HepG2 (cell line): ENCODE measurements around the gene TRIM7. TPM values are rescaled to one million over a fixed set of nuclear protein-coding genes. Genes with fewer than 3 reads are reported as not detected.
A peak's percentile ranks its signal among the peaks of the same experiment; 100 is the strongest.

Experiments used
- CHD4 ChIP-seq: fragments of 200-600 bp; sonication (generic); IDR thresholded peaks from 2 replicates; pipeline ENCODE4 v1.7.0; 2017; ENCODE audit warnings: mild to moderate bottlenecking, low read length, borderline replicate concordance
- ELF4 ChIP-seq: sonication (generic); formaldehyde crosslinking; IDR thresholded peaks from 2 replicates; pipeline ENCODE4 v1.5.0; 2020; ENCODE audit warnings: missing genetic modification reagents, mild to moderate bottlenecking, moderate library complexity, borderline replicate concordance
- FIP1L1 ChIP-seq: fragments of 200-400 bp; formaldehyde crosslinking; IDR thresholded peaks from 2 replicates; pipeline ENCODE4 v1.6.1; 2018; ENCODE audit warnings: low read depth, mild to moderate bottlenecking, low read length, moderate library complexity, borderline replicate concordance; ENCODE audit not compliant: insufficient read depth
- GTF3A ChIP-seq: sonication (generic); formaldehyde crosslinking; conservative IDR thresholded peaks from 2 replicates; pipeline ENCODE4 v1.4.0; 2020; ENCODE audit warnings: mild to moderate bottlenecking, missing genetic modification reagents
- KDM6A ChIP-seq: IDR thresholded peaks from 2 replicates; pipeline ENCODE4 v1.6.1; 2016; ENCODE audit warnings: low read depth
- KLF11 ChIP-seq: IDR thresholded peaks from 2 replicates; pipeline ENCODE4 v1.6.1; 2016; ENCODE audit warnings: missing compliant biosample characterization
- MED1 ChIP-seq: sonication (generic); formaldehyde crosslinking; IDR thresholded peaks from 2 replicates; pipeline ENCODE4 v1.4.0; 2020; ENCODE audit warnings: missing genetic modification reagents
- NFYB ChIP-seq: sonication (generic); formaldehyde crosslinking; IDR thresholded peaks from 2 replicates; pipeline ENCODE4 v1.4.0; 2020; ENCODE audit warnings: missing genetic modification reagents
- NR2C2 ChIP-seq: sonication (generic); formaldehyde crosslinking; IDR thresholded peaks from 2 replicates; pipeline ENCODE4 v1.4.0; 2020; ENCODE audit warnings: missing genetic modification reagents, mild to moderate bottlenecking, moderate library complexity, borderline replicate concordance
- PLRG1 ChIP-seq: fragments of 450-650 bp; conservative IDR thresholded peaks from 2 replicates; pipeline ENCODE4 v1.6.1; 2016
- POLR2G ChIP-seq: fragments of 200-400 bp; formaldehyde crosslinking; IDR thresholded peaks from 2 replicates; pipeline ENCODE4 v1.6.1; 2018; ENCODE audit warnings: mild to moderate bottlenecking, low read depth, low read length, moderate library complexity
- SMC3 ChIP-seq: IDR thresholded peaks from 2 replicates; pipeline ENCODE4 v1.6.1; 2011; ENCODE audit warnings: low read length, improper control_type of control experiment
- SNRNP70 ChIP-seq: fragments of 200-400 bp; formaldehyde crosslinking; IDR thresholded peaks from 2 replicates; pipeline ENCODE4 v1.6.1; 2017; ENCODE audit warnings: mild to moderate bottlenecking, low read depth, low read length, moderate library complexity
- SP5 ChIP-seq: IDR thresholded peaks from 2 replicates; pipeline ENCODE4 v1.6.1; 2016; ENCODE audit warnings: low read depth, borderline replicate concordance
- TCF7L2 ChIP-seq: IDR thresholded peaks from 2 replicates; pipeline ENCODE4 v1.6.1; 2011; ENCODE audit warnings: mild to moderate bottlenecking, low read depth, low read length, moderate library complexity
- THRA ChIP-seq: sonication (generic); formaldehyde crosslinking; IDR thresholded peaks from 2 replicates; pipeline ENCODE4 v1.4.0; 2020; ENCODE audit warnings: missing genetic modification reagents, borderline replicate concordance
- TIGD3 ChIP-seq: sonication (generic); formaldehyde crosslinking; IDR thresholded peaks from 2 replicates; pipeline ENCODE4 v1.5.1; 2020; ENCODE audit warnings: mild to moderate bottlenecking, missing genetic modification reagents, borderline replicate concordance
- ZBTB37 ChIP-seq: sonication (generic); formaldehyde crosslinking; IDR thresholded peaks from 2 replicates; pipeline ENCODE4 v1.4.0; 2020; ENCODE audit warnings: mild to moderate bottlenecking, missing genetic modification reagents
- ZNF10 ChIP-seq: sonication (generic); formaldehyde crosslinking; IDR thresholded peaks from 2 replicates; pipeline ENCODE4 v1.4.0; 2020; ENCODE audit warnings: mild to moderate bottlenecking, low read depth, missing genetic modification reagents, borderline replicate concordance
- ZNF234 ChIP-seq: sonication (generic); formaldehyde crosslinking; conservative IDR thresholded peaks from 2 replicates; pipeline ENCODE4 v1.5.1; 2020; ENCODE audit warnings: mild to moderate bottlenecking, missing genetic modification reagents
- ZNF362 ChIP-seq: sonication (generic); formaldehyde crosslinking; IDR thresholded peaks from 2 replicates; pipeline ENCODE4 v1.4.0; 2020; ENCODE audit warnings: missing genetic modification reagents, mild to moderate bottlenecking, borderline replicate concordance
- ZNF549 ChIP-seq: sonication (generic); formaldehyde crosslinking; IDR thresholded peaks from 2 replicates; pipeline ENCODE4 v1.5.0; 2020; ENCODE audit warnings: missing genetic modification reagents
- ZNF552 ChIP-seq: sonication (generic); formaldehyde crosslinking; IDR thresholded peaks from 2 replicates; pipeline ENCODE4 v1.9.0; 2022; ENCODE audit warnings: missing genetic modification reagents, mild to moderate bottlenecking, borderline replicate concordance
- ZNF562 ChIP-seq: sonication (generic); formaldehyde crosslinking; IDR thresholded peaks from 2 replicates; pipeline ENCODE4 v1.8.0; 2022; ENCODE audit warnings: missing genetic modification reagents, borderline replicate concordance
- ZNF563 ChIP-seq: sonication (generic); formaldehyde crosslinking; IDR thresholded peaks from 2 replicates; pipeline ENCODE4 v1.8.0; 2022; ENCODE audit warnings: mild to moderate bottlenecking, moderate library complexity, missing genetic modification reagents
- ZNF782 ChIP-seq: sonication (generic); formaldehyde crosslinking; IDR thresholded peaks from 2 replicates; pipeline ENCODE4 v1.4.0; 2020; ENCODE audit warnings: missing genetic modification reagents, mild to moderate bottlenecking, borderline replicate concordance
- polyA plus RNA-seq, 8 experiments: library from polyadenylated mRNA; depleted of rRNA in 3 of 8; stranded (reverse) in 7 of 8; unstranded in 1 of 8; fragments of >200 nt; fragmentation: Illumina TruSeq in 4 of 8; extraction: Trizol in 4 of 8; gene quantifications; 2 replicates each; pipeline versions ENCODE4 v1.2.1 to v1.2.3, GENCODE V29; 2011 to 2016; ENCODE audit warnings: low read depth in 4 of 8, missing spikeins in 1 of 8, mixed read lengths in 1 of 8; ENCODE audit not compliant: insufficient read depth in 1 of 8
- total RNA-seq, 5 experiments: library from RNA; depleted of rRNA; stranded (reverse); fragments of >200 nt; fragmentation: Illumina TruSeq; extraction: Trizol; gene quantifications; 2 replicates each; pipeline ENCODE4 v1.2.3, GENCODE V29; 2016; ENCODE audit warnings: low read depth in 1 of 5

The TRIM7 gene
- total and polyA plus RNA-seq, 2 of the 13 experiments (the other 11 are each of a cell fraction or from before 2014, with no cell fraction given), result 0.13 TPM; not detected in 1

GRCh38 chr5:181223058-181223728 is 18.2 kb upstream of the TRIM7 start, which contains the start of gene TRIM41 (continued):
- TF ChIP-seq ZBTB37 (CRISPR knock-in tag) (0 out of 2 replicates have a peak, but pooled peaks have one; percentile 37), PLRG1 (no peak), KDM6A (CRISPR knock-in tag) (peak; percentile 43; the same call in 1 of the 2 replicates), NR2C2 (peak; percentile 96), ZNF552 (CRISPR knock-in tag) (peak; percentile 48; the same call in 1 of the 2 replicates), POLR2G (peak; percentile 97), ZNF234 (CRISPR knock-in tag) (no peak), TCF7L2 (no peak), SNRNP70 (no peak), ZNF549 (no peak), SMC3 (no peak), SP5 (peak; percentile 44), KLF11 (no peak), ZNF782 (peak; percentile 36; the same call in 1 of the 2 replicates), TIGD3 (CRISPR knock-in tag) (no peak), ZNF562 (CRISPR knock-in tag) (no peak), ZNF10 (CRISPR knock-in tag) (no peak), NFYB (no peak), THRA (CRISPR knock-in tag) (peak; percentile 20; the same call in 1 of the 2 replicates), ELF4 (CRISPR knock-in tag) (peak; percentile 97), MED1 (CRISPR knock-in tag) (no peak), FIP1L1 (peak; percentile 85; the same call in 1 of the 2 replicates), ZNF362 (CRISPR knock-in tag) (no peak), CHD4 (no peak), ZNF563 (CRISPR knock-in tag) (no peak; the same call in 1 of the 2 replicates), GTF3A (0 out of 2 replicates have a peak, but pooled peaks have one; percentile 56)
